ENCODE data around the gene DAB2. TPM values are rescaled to one million over a fixed set of nuclear protein-coding genes. Genes with fewer than 3 reads are reported as not detected.

DAB2 gene
- total and polyA plus RNA-seq, 2 of the 8 experiments (the other 6 are each of a cell fraction or from before 2014, with no cell fraction given) = 2.6 to 4.9 TPM

DNA sequence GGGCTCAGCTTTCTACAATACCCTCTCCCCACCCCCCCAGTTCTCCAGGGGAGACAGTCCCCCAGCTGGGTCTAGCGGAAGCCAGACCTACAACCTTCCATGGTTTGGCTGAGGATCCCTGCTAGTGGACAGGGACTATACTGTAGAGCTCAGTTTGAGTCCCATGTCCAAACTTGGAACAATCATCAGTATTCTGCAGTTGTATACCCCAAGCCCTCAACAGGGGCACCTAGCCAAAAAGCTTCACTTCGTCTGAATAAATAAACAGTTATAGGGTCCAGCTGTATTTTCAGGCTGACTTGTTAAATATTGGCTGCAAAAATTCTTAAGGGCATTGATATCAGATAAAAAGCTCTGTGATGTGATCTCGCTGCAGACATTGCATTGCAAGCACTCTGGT, 45.1 kb downstream of the DAB2 start (continued):
- TF ChIP-seq, protein P1, sequence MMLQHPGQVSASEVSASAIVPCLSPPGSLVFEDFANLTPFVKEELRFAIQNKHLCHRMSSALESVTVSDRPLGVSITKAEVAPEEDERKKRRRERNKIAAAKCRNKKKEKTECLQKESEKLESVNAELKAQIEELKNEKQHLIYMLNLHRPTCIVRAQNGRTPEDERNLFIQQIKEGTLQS (IDR thresholded peaks at IDR 0.05; ENCODE audit: insufficient read depth, low read depth, low read length) = no peak
- TF ChIP-seq GABPA (IDR thresholded peaks at IDR 0.05; ENCODE audit: borderline replicate concordance, insufficient read depth, low read length) (no peak), HDAC6 (IDR thresholded peaks at IDR 0.05; ENCODE audit: low read depth, low read length) (no peak)
- TF ChIP-seq, protein P2, sequence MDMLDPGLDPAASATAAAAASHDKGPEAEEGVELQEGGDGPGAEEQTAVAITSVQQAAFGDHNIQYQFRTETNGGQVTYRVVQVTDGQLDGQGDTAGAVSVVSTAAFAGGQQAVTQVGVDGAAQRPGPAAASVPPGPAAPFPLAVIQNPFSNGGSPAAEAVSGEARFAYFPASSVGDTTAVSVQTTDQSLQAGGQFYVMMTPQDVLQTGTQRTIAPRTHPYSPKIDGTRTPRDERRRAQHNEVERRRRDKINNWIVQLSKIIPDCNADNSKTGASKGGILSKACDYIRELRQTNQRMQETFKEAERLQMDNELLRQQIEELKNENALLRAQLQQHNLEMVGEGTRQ (IDR thresholded peaks at IDR 0.05; ENCODE audit: low read length) = no peak
